Measurements from ENCODE around the gene CPNE4.

Gene CPNE4

GRCh38 chr3:131692356-131692755 is 342.5 kb downstream of the CPNE4 start:
- no peak for TF ChIP-seq CTCF (conservative IDR thresholded peaks at IDR 0.05; ENCODE audit: low read depth, low read length)
- no peak for DNase-seq (ENCODE audit: low read depth)
- H3K4me3 ChIP-seq (ENCODE audit: low read depth, low read length) = no peak overlapping the region

- no peak for DNase-seq (ENCODE audit: low read depth)
- no peak overlapping the region for H3K4me3 ChIP-seq (ENCODE audit: low read depth, low read length)
- no peak for TF ChIP-seq CTCF (conservative IDR thresholded peaks at IDR 0.05; ENCODE audit: low read depth, low read length)
Observed at GRCh38 chr3:131690800-131691199, 344.0 kb downstream of the CPNE4 start.

- DNase-seq (ENCODE audit: low read depth) = peak; percentile 23
- no peak overlapping the region for H3K4me3 ChIP-seq (ENCODE audit: low read depth, low read length)
- no peak for TF ChIP-seq CTCF (conservative IDR thresholded peaks at IDR 0.05; ENCODE audit: low read depth, low read length)
Observed at GRCh38 chr3:131688370-131688769, 346.4 kb downstream of the CPNE4 start.

GRCh38 chr3:131669600-131669999 is 365.2 kb downstream of the CPNE4 start:
- no peak overlapping the region for H3K4me3 ChIP-seq (ENCODE audit: low read depth, low read length)
- no peak for DNase-seq (ENCODE audit: low read depth)
- no peak for TF ChIP-seq CTCF (conservative IDR thresholded peaks at IDR 0.05; ENCODE audit: low read depth, low read length)

GRCh38 chr3:131658771-131659170 is 376.0 kb downstream of the CPNE4 start:
- no peak for DNase-seq (ENCODE audit: low read depth)
- TF ChIP-seq CTCF (conservative IDR thresholded peaks at IDR 0.05; ENCODE audit: low read depth, low read length) = no peak
- no peak overlapping the region for H3K4me3 ChIP-seq (ENCODE audit: low read depth, low read length)

- H3K4me3 ChIP-seq (ENCODE audit: low read depth, low read length) = no peak overlapping the region
- peak; percentile 24 for TF ChIP-seq CTCF (conservative IDR thresholded peaks at IDR 0.05; ENCODE audit: low read depth, low read length)
- DNase-seq (ENCODE audit: low read depth) = peak; percentile 3
Observed at GRCh38 chr3:131658115-131658514, 376.7 kb downstream of the CPNE4 start.

GRCh38 chr3:131655070-131655690 is 379.6 kb downstream of the CPNE4 start:
- no peak for DNase-seq (ENCODE audit: low read depth)
- no peak for TF ChIP-seq CTCF (conservative IDR thresholded peaks at IDR 0.05; ENCODE audit: low read depth, low read length)
- H3K4me3 ChIP-seq (ENCODE audit: low read depth, low read length) = no peak overlapping the region
